Midbrain (tissue), 1 donor: Measurements from ENCODE around the gene TOLLIP.
"Not testable (repeated sequence)": the region's sequence is repeated elsewhere in the genome, so short reads cannot be mapped to it uniquely, and the experiment has no call there.

ENCODE experiments used
- DNase-seq: peaks from one replicate; lab custom pipeline; 2025; lab: John Stamatoyannopoulos, UW

The TOLLIP gene

DNA sequence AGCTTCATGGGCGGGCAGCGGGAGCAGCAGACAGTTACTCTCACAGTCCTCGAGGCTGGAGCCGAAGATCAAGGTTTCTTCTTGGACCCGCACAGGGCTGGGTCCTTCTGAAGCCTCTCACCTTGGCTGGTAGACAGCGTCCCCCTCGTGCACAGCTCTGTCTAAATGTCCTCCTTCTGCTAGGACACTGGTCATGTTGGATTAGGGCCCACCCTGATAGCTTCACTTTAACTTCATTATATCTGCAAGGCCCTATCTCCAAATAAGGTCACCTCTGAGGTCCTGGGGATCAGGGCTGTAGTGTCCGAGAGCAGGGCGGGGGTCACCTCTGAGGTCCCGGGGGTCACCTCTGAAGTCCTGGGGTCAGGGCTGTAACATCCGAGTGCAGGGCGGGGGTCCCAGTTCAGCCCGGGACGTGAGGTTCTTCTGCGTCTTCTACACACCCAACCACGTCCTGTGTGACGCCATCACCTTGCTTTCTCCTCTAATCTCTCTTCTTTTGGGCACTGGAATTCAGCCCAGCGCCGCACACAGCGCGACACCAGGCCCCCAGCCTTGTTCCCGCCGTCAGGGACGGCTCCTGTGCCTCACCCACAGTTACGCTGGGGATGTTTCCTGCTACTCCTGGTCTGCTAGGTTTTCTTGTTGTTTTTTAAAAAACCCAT lies 34.1 kb upstream of the TOLLIP start:
- no peak for DNase-seq

DNA sequence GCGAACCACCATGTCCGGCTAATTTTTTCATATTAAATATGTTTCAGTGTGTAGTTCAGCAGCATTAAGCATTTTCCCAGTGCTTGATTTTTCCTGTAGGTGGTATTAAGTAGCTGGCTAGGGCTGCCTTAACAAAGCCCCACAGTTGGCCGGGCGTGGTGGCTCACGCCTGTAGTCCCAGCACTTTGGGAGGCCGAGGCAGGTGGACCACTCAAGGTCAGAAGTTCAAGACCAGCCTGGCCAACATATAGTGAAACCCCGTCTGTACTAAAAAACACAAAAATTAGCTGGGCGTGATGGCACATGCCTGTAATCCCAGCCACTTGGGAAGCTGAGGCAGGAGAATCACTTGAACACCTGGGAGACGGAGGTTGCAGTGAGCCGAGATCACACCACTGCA lies 33.5 kb upstream of the TOLLIP start:
- no peak for DNase-seq

DNA sequence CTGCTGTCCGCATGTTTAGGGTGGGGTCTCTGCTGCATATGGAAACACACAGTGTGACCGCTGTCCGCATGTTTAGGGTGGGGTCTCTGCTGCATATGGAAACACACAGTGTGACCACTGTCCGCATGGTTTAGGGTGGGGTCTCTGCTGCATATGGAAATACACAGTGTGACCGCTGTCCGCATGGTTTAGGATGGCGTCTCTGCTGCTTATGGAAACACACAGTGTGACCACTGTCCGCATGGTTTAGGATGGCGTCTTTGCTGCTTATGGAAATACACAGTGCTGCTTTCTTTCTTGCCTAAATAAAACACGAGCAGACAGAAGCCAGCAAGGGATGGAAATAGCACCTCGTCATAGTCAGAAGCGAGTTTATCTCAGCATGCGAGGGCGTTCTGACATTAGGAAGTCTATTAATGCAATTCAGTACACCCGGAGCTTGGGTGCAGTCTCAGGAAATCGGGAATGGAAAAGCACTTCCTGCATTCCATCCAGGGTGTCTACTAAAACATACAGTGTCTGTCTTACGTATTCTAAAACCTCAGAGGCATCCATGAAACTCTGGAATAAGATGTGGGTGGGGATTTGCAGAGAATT lies 32.6 kb upstream of the TOLLIP start:
- DNase-seq, result no peak

DNA sequence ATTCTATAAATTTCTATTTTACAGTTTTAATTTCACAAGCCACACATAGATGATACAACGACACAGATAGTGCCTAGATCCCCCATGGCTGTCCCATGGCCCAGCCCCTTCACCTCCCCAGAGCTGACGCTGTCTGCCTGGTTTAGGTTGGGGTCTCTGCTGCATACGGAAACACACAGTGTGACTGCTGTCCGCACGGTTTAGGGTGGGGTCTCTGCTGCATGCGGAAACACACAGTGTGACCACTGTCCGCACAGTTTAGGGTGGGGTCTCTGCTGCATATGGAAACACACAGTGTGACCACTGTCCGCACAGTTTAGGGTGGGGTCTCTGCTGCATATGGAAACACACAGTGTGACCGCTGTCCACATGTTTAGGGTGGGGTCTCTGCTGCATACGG lies 31.8 kb upstream of the TOLLIP start:
- DNase-seq, result not testable (repeated sequence)

DNA sequence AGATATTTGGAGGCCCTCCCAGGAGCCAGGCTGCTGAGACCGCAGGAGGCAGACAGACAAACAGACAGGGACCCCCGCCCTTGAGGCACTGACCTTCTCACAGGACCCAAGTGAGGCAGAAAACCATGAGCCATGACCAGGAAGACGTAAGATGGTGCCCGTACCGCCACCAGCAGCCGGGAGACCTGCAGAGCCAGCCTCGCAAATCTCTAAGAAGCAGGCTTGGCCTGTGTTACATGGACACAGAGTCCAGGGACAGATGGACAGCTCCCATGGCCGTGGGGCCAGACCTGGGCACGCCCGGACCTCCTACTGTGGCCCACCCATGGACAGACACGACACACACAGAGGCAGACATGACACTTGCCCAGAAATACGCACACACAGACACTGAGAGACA lies 30.7 kb upstream of the TOLLIP start:
- no peak for DNase-seq

DNA sequence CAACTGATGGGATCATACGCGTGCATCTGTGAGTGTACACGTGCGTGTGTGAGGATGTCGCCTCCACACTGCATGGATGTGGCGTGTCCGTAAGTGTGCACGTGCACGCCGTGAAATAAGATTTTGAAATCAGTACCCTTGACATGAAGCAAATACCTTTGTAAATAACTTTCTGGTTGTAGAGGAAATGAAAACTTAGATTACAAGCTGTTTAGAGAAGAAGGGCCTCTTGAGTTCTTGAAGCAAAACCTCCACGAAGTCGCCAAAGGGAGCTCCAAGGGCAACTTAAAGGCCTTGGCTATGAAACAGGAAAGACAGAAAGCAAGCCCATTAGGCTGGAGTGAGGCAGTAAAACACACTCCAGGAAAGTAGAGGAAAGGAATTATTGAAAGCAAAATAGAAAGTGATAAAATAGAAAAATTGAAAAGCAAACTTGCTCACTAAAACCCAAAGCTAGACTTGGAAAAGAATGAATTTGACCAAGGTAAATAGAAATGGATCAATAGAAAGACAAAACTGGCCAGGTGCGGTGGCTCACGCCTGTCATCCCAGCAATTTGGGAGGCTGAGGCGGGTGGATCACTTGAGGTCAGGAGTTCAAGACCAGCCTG lies 29.7 kb upstream of the TOLLIP start:
- no peak for DNase-seq

DNA sequence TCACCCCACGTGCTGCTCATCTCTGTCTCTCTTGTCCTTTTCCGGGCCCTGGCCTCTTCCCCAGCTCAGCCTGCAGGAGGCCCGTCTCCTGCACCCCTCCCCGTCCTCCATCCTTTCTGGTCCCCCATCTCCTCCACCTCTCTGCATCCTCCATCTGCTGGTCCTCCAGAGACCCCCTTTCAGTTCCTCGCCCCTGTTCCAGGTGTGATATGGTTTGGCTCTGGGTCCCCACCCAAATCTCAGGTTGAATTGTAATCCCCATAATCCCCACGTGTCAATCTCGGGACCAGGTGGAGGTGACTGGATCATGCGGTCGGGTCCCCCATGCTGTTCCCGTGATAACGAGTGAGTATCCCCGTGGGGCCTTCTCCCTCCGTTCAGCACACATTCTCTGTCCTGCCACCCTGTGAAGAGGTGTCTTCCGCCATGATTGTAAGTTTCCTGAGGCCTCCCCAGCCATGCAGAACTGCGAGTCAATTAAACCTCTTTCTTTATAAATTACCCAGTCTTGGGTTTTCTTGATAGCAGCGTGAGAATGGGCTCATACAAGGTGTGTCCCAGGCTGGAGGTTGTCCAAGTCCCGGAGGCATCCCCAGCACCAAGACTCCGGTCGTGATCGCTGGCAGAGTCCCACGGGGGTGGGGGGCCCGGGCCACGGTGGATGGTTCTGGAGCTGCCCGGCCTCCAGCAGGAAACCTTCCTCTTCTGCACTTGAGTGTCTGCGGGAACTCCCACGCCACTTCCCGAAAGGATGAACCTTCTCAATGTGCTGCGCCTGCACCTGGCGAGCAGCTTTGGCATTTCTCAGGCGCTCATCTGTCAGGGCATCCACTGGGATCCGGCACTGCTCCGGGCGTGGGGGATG lies 29.0 kb upstream of the TOLLIP start:
- DNase-seq, result no peak

DNA sequence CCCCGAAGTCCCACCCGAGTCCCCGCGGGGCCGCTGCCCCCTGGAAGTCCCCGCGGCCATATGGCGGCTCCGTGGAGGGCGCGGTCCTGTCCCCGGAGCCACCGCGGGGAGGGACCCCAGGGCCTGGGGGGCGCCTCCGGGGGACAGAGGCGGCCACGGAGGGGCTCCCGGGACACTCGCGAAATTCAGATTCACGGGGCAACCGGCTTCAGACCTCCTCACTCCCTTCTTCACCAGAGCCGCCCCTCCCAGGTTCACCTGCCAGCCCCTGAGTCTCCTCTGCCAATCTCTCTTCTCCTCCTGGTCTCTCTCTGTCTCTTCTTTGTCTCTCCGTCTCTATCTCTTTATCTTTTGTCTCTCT lies 28.2 kb upstream of the TOLLIP start:
- no peak for DNase-seq

DNA sequence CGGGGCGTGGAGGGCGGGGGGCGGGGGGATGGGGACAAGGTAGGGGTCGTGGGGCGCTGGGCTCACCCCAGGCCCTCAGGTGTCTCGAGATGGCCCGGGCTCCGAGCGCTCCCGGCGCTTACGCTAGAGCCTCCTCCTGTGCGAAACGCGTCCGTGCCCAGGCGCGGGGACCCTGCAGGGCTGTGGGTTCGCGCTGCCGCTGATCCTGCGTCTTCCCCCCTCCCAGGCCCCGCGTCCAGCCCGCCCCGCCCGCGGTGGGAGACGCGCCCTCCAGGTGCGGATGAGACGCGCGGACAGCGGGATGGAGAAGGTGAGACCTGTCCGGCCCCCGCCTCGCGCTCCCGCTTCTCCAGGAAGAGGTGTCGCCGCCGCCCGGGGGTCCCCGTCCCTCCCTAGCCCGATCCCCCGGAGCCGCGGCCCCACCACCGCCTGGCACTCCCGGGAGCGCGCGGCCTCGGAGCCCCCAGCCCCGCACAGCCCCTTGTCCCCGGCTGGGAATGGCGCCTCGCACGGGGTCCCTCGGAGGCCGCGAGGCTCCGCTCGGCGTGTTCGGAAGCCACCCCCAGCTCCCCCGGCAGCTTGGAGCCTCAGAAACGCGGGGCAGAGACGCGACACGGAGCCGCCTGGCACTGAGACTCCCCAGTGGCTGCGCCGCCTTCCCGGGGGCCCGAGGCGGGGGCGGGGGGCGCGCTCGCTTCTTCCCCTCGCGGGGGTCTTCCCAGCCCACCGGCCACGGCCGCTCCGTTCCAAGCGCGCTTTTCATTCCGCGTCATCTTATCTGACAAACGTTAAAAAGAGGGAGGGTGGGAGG lies 27.6 kb upstream of the TOLLIP start:
- no peak for DNase-seq

DNA sequence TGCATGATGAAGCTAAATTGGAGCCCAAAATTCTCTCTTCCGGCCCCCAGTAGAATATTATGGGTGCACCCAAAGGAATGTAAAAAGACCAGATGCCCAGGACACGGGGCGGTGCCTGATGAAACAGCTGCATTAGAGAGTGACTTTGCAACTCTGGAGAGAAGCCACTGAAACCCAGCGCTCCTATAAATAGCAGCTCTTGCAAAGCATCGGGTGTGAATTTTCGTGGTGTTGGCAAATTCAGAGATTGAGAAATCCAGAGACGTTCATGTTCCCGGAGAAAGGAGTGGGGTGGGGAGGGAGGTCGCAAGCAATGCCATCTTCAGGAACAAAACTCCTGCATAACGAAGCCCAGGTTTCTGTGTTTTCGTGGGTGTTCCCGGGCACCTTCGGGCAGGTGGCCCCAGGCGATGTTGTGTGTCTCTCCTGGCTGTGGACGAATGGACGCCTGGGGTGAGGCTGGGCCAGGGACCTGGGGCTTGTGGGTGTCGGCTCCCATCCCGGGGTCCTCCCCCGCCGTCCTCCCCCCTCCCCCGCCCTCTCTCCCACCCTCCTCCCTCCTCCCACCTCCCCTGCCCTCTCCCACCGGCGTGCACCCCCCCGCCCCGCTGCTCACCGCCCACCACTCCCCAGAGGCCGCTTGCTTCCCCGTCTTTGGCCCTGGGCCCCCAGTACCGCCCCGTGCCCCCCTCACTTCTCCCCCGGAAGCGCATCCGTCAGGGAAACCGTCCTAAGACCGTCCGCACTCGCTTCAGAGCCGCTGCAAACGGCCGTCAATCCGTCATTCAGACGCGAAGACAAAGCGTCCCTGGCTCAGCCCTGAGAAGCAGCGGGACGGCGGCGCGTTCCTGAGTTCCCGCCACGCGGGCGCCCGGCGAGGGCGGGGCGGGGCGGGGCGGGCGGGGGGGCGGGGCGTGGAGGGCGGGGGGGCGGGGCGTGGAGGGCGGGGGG lies 26.7 kb upstream of the TOLLIP start:
- DNase-seq, result peak; percentile 41

DNA sequence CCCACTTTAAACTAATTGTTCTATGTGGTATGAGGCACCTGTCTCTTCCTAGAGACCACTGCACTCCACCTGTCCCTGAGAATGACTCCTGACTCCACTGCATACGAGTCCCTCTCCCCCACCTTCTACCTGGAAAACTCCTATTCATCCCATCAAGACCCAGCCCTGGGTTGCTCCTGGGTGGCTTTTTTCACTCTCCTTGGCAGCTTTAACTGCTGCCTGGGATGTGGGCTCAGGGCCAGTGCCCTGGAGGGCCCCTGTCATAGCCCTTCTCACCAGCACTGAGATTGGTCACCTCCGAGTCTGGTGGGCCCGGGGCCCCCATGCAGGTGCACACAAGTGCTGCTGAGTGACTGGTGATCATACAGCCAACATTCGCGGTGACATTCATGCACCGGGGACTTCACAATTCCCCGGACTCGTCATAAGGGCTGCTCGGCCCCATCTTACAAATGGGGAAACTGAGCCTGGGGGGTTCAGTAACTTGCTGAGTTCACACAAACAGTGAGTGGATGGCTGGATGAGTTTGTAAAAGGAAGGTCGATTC lies 25.9 kb upstream of the TOLLIP start:
- no peak for DNase-seq

DNA sequence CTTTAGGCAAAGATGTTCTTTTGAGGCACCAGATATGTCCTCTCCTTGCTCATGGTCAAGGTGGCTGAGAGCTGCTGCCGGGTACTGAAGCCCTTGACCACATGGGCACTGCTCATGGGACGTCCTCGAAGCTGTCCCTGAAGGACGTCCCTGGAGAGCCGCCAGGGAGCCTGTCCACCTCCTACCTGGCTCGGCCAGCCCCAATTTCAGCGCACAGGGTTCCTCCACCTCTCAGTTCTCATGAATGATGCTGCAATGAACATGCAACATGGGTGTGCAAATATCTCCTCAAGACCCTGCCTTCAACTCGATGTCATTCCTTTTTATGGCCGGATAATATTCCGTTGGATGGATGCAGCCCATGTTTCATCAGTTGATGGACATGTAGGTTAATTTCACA lies 24.4 kb upstream of the TOLLIP start:
- DNase-seq, result no peak

DNA sequence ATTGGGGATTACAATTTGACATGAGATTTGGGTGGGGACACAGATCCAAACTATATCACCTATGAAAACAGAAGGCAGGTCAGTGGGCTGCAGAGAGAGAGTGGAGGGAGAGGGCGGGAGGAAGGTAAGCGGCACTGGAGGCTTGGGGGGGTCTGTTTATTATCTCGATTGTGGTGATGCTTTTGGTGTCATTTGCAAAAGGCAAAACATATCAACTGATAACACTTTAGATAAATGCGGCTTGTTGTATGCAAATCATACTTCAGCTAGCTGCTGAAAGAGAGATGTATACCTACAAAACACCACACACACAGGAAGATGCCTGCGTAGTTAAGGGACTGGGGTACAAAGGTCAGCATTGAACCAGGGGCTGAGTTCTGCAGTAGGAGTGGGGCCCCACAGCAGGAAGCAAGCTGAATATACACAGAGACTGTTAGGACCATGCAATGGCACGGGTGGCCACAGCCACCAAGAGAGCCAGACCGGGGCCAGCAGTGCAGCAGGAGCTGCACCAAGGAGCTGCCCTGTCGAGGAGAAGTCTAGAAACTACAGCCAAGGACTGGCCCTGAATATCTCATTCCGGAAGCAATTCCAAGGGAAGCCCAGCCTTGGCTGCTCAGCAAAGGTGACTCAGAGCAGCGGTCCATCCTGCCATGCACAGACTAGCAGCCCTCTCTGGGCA lies 23.8 kb upstream of the TOLLIP start:
- no peak for DNase-seq

DNA sequence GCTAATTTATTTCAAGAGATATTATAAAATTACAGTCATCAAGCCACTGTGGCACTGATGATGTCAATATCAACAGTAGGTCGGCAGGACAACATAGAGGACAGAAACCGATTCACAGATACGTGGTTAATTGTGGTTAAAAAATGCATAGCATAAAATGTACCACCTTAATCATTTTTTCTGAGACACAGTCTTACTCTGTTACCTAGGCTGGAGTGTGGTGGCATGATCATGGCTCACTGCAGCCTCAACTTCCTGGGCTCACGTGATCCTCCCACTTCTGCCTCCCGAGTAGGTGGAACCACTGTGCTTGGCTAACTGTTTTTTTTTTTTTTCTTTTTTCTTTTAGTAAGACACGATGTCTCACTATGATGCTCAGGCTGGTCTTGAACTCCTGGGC lies 21.0 kb upstream of the TOLLIP start:
- no peak for DNase-seq

DNA sequence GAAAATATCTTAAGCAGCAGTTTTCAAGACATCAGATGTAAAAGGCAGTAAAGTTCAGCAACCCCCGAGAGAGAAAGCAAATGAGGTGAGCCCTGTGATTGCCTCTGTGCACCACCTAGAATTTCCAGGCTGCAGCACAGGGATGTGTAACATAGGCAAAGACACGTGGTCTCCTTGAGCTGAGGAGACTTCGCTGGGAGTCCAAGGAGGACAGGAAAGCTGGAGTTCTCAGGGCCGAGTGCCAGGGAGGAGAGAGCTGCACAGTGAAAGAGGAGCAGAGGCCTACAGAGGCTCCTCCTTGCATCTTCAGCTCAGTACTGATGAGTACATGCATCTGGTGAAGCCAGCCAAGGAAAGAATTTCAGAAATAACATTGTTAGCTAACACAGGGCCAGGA lies 17.6 kb upstream of the TOLLIP start:
- DNase-seq, result no peak

DNA sequence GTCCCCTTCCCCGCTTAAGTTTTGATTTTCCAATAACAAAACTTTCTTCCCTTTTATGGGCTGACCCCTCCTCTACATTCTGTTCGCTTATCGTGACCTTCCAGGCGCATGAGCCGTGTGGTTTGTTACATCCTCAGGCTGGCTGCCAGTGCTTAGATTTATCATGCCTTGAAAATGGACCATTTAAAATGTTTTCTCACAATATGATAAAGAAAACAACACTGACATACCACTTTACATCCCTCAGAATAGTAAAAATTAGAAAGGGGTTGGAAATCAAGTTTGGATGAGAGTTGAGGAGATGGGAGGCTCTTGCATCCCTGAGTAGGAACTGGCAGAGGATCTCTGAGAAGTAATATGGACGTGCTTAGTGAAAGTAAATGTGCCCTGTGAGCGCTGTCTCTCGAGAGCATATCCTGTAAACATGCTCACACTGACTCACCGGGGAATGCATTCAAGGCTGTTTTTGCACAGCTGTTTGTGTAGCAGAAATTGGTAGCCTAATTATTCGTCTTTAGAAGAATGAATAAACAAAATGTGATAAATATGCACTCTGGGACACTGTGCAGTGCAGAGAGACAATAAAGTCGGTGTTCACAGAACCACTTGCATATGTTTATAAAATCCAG lies 17.1 kb upstream of the TOLLIP start:
- no peak for DNase-seq

DNA sequence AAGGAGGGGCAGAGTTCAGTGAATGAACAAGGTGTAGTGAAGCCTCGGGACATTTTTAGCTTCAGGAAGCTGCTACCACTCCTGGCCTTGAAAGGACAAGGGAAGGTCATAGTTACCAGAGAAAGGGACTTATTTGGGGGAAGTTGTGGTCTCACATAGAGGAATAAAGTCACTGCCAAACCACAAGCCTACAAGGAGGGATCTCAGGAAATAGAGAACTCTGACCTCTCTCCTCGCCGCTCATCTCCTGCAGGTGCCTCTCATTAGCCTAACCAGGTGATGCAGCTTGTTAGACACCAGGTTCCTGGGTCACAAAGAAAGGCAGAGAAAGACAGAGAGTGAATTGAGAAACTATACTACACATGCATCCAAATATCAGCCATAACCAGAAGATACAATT lies 14.3 kb upstream of the TOLLIP start:
- DNase-seq, result no peak

DNA sequence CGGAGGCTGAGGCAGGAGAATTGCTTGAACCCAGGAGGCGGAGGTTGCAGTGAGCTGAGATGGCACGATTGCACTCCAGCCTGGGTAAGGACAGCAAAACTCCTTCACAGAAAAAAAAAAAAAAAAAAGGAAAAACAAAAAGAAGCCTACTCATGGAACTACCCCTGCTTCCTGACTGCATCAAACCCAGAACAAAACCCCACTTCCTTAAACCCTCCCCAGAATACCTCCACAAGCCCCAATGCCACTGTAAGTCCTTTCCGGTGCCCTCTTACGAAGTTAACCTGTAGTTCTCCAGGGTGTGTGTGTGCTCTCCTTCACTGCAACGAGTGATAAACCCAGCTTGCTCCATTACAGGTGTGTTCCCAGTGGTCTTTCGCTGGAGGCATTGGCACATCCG lies 8.6 kb upstream of the TOLLIP start:
- DNase-seq, result no peak

DNA sequence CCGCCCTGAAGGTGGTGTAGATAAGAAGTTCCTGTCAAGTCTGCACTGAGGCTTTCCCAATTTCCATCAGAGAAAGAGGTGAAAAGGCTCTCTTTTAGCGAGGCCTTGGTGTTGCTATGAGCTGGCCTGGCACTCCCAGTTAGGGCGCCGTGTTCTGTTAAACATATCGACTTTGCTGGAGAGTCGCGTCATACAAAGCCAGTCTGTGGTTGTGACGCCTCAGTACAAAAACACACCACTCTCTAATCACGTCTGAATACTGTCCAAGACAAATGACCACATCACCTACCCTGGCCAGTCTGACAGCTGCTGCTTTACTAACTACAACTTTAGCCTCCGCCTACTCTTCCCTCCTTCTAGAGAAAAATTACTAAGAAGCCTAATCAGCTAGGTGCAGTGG lies 8.0 kb upstream of the TOLLIP start:
- DNase-seq, result no peak
